HG03520 (cell line): ENCODE results near the gene EMP3.
"Not testable (repeated sequence)": the region's sequence is repeated elsewhere in the genome, so short reads cannot be mapped to it uniquely, and the experiment has no call there.

ENCODE experiments used
- ATAC-seq: cut with Tn5 transposase; IDR thresholded peaks from one replicate; pipeline ENCODE4 v1.9.1; 2021; ENCODE audit warnings: mild to moderate bottlenecking, moderate library complexity; ENCODE audit not compliant: unreplicated experiment

The EMP3 gene, protein sequence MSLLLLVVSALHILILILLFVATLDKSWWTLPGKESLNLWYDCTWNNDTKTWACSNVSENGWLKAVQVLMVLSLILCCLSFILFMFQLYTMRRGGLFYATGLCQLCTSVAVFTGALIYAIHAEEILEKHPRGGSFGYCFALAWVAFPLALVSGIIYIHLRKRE

DNA sequence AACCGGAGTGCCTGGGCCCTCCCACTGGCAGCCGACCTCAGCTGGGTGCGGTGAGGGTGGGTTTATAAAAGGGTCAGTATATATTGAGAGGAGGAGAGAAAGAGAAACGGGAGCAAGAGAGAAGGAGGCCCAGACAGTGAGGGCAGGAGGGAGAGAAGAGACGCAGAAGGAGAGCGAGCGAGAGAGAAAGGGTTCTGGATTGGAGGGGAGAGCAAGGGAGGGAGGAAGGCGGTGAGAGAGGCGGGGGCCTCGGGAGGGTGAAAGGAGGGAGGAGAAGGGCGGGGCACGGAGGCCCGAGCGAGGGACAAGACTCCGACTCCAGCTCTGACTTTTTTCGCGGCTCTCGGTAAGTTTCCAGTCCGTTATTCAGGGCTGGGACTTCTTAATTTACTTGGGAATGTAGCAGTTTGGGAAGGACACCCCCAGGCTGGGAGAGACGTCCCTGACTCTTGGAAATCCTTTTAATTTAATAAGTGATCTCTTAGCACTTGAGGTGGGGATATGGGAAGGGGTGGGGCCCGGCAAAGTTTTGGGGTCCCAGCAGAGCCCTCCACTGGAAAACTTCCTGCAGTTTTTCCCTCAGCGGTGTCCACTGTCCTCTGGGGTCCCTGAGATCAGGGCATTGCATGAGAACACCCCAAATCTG is at the start of gene EMP3:
Gene EMP3, plus strand, starts transcription at position 288 of the 646 bp plus-strand sequence. CDS start 1,293 bp downstream, outside the sequence.
- no peak for ATAC-seq

DNA sequence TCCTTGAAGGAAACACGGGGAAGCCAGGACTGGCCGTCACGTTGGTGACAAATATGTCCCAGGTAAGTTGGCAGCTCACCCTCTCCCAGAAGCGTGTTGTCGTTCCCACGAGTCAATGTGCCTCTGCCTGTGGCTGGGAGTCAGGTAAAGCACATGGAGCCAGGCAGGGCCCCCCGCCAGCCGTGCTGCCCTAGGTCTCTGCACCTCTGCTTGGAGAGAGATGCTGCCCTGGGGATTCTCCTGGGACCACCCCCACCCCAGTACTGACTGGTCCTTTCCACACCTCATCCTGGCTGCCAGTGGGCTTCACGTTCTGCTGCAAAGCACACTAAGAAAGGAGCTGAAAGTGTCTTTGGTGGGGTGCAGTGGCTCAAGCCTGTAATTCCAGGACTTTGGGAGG is 45.6 kb upstream of the EMP3 start:
- ATAC-seq, result no peak

DNA sequence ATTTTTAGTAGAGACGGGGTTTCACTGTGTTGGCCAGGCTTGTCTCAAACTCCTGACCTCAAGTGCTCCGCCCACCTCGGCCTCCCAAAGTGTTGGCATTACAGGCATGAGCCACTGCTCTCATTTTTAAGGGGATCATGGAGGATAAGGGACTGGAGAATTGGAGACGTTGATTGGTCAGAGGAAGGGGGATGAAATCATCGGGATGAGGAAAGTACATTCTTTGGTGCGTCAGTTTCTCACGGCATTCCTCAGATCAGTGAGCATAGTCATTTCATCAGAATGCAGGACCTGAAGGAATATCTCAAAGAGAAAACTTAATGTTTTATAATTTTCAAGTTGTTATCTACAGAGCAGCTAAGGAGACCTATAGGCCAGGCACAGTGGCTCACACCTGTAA is 41.4 kb upstream of the EMP3 start:
- no peak for ATAC-seq

DNA sequence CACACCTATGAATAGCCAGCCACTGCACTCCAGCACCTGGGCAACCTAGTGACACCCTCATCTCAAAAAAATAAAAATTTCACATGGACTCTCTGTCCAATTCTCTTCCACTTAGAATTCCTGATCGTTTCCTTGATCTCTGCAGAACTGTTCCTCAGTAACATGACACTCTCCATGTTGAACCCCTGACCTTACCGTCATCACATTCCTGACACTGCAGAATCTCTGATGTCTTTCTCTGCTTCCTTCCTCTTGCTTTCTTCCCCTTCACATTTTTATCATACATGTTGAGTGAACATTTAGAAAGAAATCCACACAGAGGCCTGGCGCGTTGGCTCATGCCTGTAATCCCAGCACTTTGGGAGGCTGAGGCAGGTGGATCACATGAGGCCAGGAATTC is 40.5 kb upstream of the EMP3 start:
- no peak for ATAC-seq

DNA sequence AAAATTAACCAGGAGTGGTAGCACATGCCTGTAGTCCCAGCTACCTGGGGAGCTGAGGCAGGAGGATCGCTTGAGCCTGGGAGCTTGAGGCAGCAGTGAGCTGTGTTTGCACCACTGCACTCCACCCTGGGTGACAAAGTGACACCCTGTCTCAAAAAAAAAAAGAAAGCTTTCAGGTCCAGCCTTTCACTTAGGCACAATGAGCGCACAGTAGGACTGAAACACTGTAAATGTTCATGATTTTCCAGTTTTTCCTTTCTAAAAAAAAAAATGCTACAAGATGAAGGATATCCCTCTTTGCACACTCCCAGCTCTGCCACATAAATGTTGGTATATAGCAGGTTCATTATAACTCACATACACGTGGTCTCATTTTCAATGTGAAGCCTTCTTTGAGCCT is 37.6 kb upstream of the EMP3 start:
- no peak for ATAC-seq

DNA sequence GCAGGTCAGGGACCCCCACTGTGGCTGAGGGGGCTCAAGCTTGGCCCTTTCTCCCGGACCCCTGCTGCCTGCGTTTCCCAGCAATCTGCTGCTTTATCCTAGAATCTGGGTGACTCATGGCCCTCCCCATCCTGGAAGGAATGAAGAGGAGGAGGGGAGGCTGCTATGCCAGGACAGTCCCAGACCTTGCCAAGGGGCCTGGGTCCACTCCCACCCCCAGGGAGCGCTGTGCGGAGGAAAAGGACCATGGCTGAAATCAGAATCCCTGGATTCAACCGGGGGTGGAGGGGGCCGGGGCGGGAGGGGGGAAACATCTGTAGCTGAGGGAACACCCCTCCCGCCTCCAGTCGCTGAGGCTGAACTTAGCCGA is 35.0 kb upstream of the EMP3 start:
- no peak for ATAC-seq

DNA sequence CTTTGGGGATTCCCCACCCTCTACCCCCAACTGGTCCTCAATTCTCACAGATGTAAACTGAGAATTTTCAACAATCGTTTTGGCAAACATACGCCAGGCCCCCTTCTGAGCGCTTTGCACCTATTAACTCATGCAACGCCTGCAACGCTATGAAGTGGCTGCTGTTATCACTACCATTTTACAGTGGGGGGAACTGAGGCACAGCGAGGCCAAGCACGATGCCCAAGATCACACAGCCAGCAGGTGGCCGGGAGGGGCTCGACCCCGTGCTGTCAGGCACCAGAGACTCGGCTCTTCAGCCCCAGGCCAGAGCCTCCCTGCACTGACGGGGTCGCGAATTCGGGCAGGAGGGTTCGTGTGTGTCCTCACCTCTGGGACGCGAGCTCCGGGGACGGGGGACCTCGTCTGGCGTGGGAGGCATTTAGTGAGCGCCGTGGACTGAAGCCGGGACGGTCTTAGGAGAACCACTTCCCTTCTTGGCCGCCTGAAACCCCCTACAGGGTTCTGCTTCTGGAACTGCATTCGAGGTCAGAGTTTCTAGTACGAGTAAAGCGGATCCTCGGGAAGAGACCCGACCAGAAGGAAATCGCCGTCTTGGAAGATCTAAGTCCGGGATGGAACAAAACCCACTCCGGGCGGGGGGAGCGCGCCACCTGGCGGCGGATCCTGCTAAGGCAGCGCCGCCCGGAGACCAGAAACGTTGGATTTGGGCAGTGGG is 34.4 kb upstream of the EMP3 start:
- no peak for ATAC-seq

DNA sequence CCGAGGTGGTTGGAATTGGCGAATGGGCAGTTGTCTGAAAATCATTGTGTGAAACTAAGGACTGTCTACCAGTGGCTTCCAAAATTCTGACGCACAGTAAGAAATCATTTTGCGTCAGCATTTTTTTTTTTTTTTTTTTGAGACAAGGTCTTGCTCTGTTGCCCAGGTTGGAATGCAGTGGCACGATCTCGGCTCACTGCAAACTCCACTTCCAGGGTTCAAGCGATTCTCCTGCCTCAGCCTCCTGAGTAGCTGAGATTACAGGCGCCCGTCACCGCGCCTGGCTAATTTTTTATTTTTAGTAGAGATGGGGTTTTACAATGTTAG is 33.9 kb upstream of the EMP3 start:
- ATAC-seq, result not testable (repeated sequence)

DNA sequence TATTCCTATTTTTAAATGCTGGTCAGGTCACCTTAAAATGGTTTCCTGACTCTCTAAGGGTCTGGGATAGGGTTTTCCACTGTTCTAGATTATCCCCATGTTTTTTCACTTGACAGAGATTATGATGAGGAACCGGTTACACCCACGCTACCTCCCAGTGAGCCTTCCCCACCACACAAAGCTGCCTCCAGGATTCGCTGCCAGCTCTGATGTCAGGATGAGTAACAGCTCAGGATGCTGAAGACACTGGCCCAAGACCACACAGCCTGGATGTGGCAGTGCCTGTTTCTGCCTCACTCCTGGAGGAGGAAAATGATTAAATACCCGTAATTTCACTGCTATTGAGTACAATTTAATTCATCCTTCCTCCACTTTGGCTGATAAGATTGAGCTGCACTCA is 32.6 kb upstream of the EMP3 start:
- no peak for ATAC-seq

DNA sequence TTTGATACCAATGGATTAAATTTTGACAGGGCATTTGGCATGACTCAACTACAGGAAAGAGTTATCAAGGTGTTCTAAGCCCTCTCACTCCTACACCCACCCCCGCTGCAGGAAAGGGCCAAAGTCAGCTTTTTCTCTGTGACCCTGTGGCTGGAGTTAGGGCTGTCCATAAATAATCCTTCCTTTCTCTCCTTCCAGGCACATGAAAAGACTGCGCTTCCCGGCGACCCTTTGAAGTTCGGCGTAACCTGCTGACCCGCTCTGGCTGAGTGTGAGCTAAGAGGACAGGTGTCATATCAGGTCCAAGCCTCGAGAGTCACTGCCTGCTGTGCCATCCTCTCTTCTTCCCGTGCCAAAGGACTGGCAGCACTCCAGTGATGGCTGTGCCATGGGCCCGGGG is 29.9 kb upstream of the EMP3 start:
- ATAC-seq, result no peak

DNA sequence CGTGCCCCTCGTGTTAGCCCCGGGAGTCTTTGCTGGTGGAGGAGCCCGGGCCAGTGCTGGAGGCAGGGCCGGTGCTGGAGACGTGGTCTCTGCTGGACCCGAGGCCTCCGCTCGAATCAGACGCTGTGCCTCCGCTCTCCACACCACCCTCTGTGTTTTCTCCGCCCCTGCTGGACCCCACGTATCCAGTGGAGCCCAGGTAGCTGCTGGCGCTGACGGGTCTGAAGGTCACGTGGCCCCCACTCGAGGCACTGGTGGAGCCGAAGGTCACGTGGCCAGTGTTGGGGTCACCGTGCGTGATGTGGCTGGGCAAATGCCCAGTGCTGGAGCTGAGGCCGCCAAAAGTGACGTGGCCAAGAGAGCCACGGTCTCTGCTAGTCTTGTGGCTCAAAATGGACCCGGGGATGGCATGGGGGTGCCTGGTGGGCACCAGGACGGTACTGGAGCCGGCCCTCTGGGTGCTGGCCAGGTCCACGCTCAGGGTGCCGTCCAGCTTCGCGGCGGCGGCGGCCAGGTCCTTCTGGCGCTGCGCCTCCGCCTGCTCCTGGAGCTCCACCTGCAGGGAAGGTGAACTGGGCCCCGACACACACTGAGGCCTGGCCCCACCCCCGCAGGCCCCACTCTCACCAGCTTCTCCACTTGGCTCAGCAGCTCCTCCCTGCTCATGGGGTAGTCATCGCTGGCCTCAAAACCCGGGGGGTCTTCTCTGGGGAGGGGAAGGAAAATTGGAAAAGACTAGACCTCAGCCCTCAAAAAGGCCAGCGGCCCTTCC is 28.2 kb upstream of the EMP3 start:
- ATAC-seq, result no peak

DNA sequence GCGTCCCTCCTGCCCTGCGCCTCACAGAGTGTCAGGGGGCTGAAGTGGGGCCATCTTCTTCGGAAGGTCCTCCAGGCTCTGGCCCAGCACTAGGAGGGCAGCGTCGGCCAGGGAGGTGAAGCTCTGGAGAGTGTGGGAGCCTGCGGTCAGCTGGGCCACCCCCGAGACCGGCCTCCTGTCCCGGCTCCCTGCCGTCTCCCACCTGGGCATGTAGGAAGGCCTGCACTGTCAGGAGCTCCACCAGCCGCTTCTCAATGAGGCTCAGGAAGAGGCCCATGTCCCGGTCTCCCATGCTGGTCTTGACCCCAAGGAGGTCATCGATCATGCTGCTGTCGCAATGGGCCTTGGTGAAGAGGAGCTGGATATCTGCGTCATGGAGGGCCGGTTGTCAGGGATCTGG is 27.4 kb upstream of the EMP3 start:
- ATAC-seq, result no peak

DNA sequence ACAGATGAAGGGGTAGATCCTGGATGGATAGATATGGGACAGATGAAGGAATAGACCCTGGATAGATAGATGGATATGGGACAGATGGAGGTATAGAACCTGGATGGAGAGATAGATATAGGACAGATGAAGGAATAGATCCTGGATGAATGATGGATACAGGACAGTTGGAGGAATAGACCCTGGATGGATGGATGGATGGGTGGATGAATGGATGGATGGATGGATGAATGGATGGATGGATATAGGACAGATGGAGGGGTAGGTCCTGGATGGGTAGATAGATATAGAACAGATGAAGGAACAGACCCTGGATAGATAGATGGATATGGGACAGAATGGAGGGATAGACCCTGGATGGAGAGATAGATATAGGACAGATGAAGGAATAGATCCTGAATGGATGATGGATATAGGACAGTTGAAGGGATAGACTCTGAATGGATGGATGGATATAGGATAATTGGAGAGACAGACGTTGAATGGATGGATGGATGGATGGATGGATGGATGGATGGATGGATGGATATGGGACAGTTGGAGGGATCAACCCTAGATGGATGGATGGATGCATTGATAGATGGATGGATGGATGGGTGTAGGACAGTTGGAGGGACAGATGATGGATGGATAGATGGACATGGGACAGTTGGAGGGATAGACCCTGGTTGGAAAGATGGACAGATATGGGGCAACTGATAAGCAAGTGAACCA is 23.3 kb upstream of the EMP3 start:
- ATAC-seq, result no peak

DNA sequence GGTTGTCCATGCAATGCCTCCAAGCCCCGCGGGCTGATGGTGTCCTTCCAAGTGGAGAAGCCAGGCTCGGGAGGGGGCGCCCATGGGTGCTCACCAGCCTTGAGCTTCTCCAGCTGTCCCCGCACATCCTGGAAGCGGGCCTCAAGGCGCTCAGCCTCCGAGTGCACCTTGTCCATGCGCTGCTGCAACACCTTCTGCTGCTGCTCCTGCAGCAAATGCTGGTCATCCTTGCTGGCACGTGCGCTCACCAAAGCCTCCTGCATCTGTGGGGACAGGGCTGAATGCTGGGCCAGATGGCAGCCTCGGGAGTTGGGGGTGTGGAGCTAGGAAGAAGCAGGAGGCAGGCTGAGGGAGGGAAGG is 22.8 kb upstream of the EMP3 start:
- ATAC-seq, result no peak

DNA sequence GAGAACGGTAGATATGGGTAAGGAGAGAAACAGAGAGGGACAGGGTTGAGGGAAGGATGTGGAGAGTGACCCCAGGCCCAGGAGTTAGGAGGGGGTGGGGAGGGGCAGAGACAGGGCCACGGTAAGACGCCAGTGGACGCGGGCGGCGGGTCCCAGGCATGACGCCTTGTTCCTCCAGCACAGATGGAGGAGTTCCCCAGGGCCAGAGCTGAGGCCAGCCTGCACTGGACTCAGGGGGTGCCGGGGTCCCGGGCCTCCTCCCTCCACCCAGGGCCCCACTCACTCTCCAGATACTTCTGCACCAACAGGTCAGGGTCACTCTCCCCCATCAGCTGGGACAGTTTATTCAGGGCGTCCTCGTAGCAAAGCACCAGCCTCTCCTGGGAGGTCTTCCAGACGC is 22.0 kb upstream of the EMP3 start:
- ATAC-seq, result no peak

DNA sequence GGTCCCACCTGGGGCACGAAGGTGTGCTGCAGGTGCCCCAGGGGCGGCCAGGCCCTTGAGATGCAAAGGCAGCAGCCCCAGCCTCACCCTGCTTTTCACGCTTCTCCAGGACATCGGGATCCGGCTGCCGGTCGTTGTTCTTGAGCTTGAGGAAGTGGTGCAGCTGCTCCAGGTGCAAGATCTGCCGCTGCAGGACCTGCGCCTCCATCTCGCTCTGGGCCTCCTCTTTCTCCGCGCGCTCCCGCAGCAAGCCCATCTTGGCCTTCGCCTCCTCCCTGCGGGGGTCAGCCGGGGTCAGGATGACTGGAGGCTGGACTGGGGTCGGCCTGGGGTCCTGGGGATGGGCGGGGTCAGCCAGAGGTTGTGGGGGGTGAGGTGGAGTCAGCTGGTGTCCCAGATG is 21.5 kb upstream of the EMP3 start:
- no peak for ATAC-seq

DNA sequence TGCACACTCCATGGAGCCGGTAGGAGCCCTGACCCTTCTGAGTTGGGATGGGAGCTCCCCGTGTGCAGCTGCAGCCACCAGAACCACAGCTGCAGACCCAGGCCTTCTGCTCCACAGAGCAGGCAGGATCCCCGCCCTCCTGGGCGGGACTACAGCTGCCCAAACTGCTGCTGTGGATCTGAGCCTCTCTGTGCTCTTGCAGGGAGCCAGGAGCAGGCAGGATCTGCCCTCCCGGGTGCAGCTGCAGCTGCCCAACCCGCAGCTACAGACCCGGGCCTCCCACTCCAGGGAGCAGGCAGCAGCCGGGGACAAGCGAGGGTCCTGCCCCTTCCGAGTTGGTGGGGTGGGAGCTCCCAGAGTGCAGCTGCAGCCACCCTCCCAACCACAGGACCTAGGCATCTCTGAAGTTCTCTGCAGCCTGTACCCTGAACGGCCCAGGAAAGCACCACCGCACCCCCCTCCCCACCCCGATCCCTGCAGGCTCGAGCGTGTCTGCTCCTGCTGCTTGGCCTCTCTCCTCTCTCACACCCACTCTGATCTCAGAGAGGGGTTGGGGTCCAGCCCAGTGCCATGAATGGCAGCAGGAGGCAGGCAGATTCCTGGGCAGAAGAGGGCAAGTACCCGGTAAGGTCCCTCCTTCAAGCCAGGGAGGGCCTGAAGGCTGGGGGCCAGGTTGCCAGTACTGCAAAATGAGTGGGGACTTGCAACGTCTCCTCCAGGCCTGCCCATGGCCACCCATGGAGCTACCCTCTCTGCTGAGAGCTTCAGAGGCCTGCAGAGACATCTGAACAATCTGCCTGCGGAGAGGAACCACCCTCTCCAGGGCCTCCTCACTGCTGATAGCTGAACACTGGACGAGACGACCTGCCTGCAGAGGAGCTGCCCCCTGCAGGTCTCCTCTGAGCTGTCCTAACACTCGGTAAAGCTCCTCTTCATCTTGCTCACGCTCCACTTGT is 16.4 kb upstream of the EMP3 start:
- no peak for ATAC-seq

DNA sequence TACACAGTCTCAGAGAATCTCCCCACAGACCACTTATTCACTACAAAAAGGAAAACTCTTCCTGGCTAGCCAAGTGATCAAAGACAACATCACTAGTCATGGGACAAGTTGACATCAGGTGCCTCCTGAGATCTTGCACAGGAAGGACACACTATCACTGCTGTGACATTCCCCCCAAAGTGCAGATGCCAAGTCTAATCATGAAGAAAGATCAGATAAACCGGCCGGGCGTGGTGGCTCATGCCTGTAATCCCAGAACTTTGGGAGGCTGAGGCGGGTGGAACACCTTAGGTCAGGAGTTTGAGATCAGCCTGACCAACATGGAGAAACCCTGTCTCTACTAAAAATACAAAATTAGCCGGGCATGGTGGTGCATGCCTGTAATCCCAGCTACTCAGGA is 15.6 kb upstream of the EMP3 start:
- not testable (repeated sequence) for ATAC-seq

DNA sequence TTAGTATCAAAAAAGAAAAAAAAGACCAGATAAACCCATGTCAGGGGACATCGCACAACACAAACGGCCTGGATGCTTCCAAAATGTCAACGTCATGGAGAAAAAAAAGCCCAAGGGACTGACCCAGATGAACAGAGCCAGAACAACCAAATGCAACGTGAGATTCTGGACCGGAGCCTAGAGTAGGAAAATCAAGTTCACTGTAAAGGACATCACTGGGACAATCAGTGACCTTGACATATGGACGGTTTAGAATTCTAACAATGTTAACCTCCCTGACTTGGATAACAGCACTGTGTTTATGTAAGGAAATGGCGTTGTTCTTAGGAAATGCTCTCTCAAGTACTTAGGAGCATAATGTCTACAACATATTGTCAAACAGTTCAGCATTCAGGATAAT is 15.1 kb upstream of the EMP3 start:
- no peak for ATAC-seq

DNA sequence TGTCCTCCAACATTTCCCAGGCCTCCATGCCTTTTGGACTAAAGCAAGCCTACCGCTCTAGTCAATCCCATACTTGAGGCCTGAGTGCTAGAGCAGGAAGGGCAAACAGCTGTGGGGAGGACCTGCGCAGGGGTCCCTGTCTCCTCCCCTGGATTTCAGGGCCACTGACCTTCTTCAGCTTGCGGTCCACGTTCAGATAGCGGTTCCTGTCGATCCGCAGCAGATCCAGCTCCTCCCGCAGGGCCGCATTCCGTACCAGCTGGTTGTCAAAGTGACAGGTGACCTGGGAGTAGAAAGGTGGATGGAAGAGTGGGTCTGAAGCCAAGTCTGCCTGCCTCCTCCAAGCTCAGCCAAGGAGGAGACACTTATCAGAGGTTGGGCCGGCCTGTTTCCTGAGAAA is 14.0 kb upstream of the EMP3 start:
- ATAC-seq, result no peak
